ENCODE results near the gene FIGN. TPM values are rescaled to one million over a fixed set of nuclear protein-coding genes. Genes with fewer than 3 reads are reported as not detected.

The FIGN gene
- total RNA-seq, 1 experiment from 2014 or later, result 2.1 TPM

GRCh38 chr2:163716101-163716500 is 19.7 kb downstream of the FIGN start:
- no peak for DNase-seq (ENCODE audit: low read depth)
- in situ Hi-C loops (cut with HindIII; ENCODE audit: low pct_unique_long_range_greater_than_20kb, low sequenced_read_pairs), result no loop called here

GRCh38 chr2:163715668-163716067 is 20.1 kb downstream of the FIGN start:
- in situ Hi-C loops (cut with HindIII; ENCODE audit: low pct_unique_long_range_greater_than_20kb, low sequenced_read_pairs), result no loop called here
- no peak for DNase-seq (ENCODE audit: low read depth)

GRCh38 chr2:163715199-163715598 is 20.6 kb downstream of the FIGN start:
- in situ Hi-C loops (cut with HindIII; ENCODE audit: low pct_unique_long_range_greater_than_20kb, low sequenced_read_pairs), result no loop called here
- no peak for DNase-seq (ENCODE audit: low read depth)

- in situ Hi-C loops (cut with HindIII; ENCODE audit: low pct_unique_long_range_greater_than_20kb, low sequenced_read_pairs), result no loop called here
- no peak for DNase-seq (ENCODE audit: low read depth)
These were observed 22.1 kb downstream of the FIGN start for GRCh38 chr2:163713534-163714311.

GRCh38 chr2:163711699-163712098 is 24.1 kb downstream of the FIGN start:
- in situ Hi-C loops (cut with HindIII; ENCODE audit: low pct_unique_long_range_greater_than_20kb, low sequenced_read_pairs), result no loop called here
- no peak for DNase-seq (ENCODE audit: low read depth)

- in situ Hi-C loops (cut with HindIII; ENCODE audit: low pct_unique_long_range_greater_than_20kb, low sequenced_read_pairs), result no loop called here
- DNase-seq (ENCODE audit: low read depth), result no peak
These were observed 24.6 kb downstream of the FIGN start for GRCh38 chr2:163711258-163711657.

- in situ Hi-C loops (cut with HindIII; ENCODE audit: low pct_unique_long_range_greater_than_20kb, low sequenced_read_pairs), result no loop called here
- DNase-seq (ENCODE audit: low read depth), result no peak
These were observed 26.5 kb downstream of the FIGN start for GRCh38 chr2:163709270-163709669.

- no peak for DNase-seq (ENCODE audit: low read depth)
- in situ Hi-C loops (cut with HindIII; ENCODE audit: low pct_unique_long_range_greater_than_20kb, low sequenced_read_pairs), result no loop called here
These were observed 27.5 kb downstream of the FIGN start for GRCh38 chr2:163708265-163708664.

GRCh38 chr2:163703386-163703785 is 32.4 kb downstream of the FIGN start:
- no peak for DNase-seq (ENCODE audit: low read depth)
- in situ Hi-C loops (cut with HindIII; ENCODE audit: low pct_unique_long_range_greater_than_20kb, low sequenced_read_pairs), result no loop called here

GRCh38 chr2:163701399-163702195 is 34.2 kb downstream of the FIGN start:
- no peak for DNase-seq (ENCODE audit: low read depth)
- in situ Hi-C loops (cut with HindIII; ENCODE audit: low pct_unique_long_range_greater_than_20kb, low sequenced_read_pairs), result no loop called here

- in situ Hi-C loops (cut with HindIII; ENCODE audit: low pct_unique_long_range_greater_than_20kb, low sequenced_read_pairs), result no loop called here
- DNase-seq (ENCODE audit: low read depth), result no peak
These were observed 37.0 kb downstream of the FIGN start for GRCh38 chr2:163698857-163699256.

- no peak for DNase-seq (ENCODE audit: low read depth)
These were observed 37.8 kb downstream of the FIGN start for GRCh38 chr2:163697846-163698637.

GRCh38 chr2:163697429-163697828 is 38.4 kb downstream of the FIGN start:
- in situ Hi-C loops (cut with HindIII; ENCODE audit: low pct_unique_long_range_greater_than_20kb, low sequenced_read_pairs), result no loop called here

More at GRCh38 chr2:163697846-163698637, 37.8 kb downstream of the FIGN start:
- in situ Hi-C loops (cut with HindIII; ENCODE audit: low pct_unique_long_range_greater_than_20kb, low sequenced_read_pairs), result no loop called here

GRCh38 chr2:163693484-163693883 is 42.3 kb downstream of the FIGN start:
- in situ Hi-C loops (cut with HindIII; ENCODE audit: low pct_unique_long_range_greater_than_20kb, low sequenced_read_pairs), result no loop called here
- no peak for DNase-seq (ENCODE audit: low read depth)

More at GRCh38 chr2:163697429-163697828, 38.4 kb downstream of the FIGN start:
- no peak for DNase-seq (ENCODE audit: low read depth)

GRCh38 chr2:163692611-163693482 is 43.0 kb downstream of the FIGN start:
- in situ Hi-C loops (cut with HindIII; ENCODE audit: low pct_unique_long_range_greater_than_20kb, low sequenced_read_pairs), result no loop called here
- DNase-seq (ENCODE audit: low read depth), result peak; percentile 75

GRCh38 chr2:163692081-163692480 is 43.7 kb downstream of the FIGN start:
- no peak for DNase-seq (ENCODE audit: low read depth)
- in situ Hi-C loops (cut with HindIII; ENCODE audit: low pct_unique_long_range_greater_than_20kb, low sequenced_read_pairs), result no loop called here

GRCh38 chr2:163690896-163691295 is 44.9 kb downstream of the FIGN start:
- DNase-seq (ENCODE audit: low read depth), result peak; percentile 52
- in situ Hi-C loops (cut with HindIII; ENCODE audit: low pct_unique_long_range_greater_than_20kb, low sequenced_read_pairs), result no loop called here

GRCh38 chr2:163687217-163687616 is 48.6 kb downstream of the FIGN start:
- in situ Hi-C loops (cut with HindIII; ENCODE audit: low pct_unique_long_range_greater_than_20kb, low sequenced_read_pairs), result no loop called here
- no peak for DNase-seq (ENCODE audit: low read depth)

Data from Caki2 (cell line).